Loucy (cell line): Measurements from ENCODE around the gene NPAS1.

ENCODE experiments used
- H2AFZ ChIP-seq: fragments of 200-600 bp; sonication (generic); 2 replicates; pipeline ENCODE4 v1.6.0; 2016; ENCODE audit warnings: antibody characterized with exemption, mild to moderate bottlenecking, low read length, moderate library complexity
- H3F3A ChIP-seq: fragments of 200-600 bp; 2 replicates; pipeline ENCODE4 v1.6.0; 2016; ENCODE audit warnings: antibody characterized with exemption, low read depth, mild to moderate bottlenecking
- H3K27me3 ChIP-seq: fragments of 200-600 bp; sonication (generic); 2 replicates; pipeline ENCODE4 v1.6.1; 2014; ENCODE audit warnings: low read length, mild to moderate bottlenecking; ENCODE audit not compliant: insufficient read depth, poor library complexity, severe bottlenecking
- H3K36me3 ChIP-seq: fragments of 200-600 bp; sonication (generic); 2 replicates; pipeline ENCODE4 v1.6.1; 2016; ENCODE audit warnings: low read length; ENCODE audit not compliant: insufficient read depth
- H3K4me1 ChIP-seq: fragments of 200-600 bp; sonication (generic); 2 replicates; pipeline ENCODE4 v1.5.1; 2014; ENCODE audit warnings: low read length, mild to moderate bottlenecking; ENCODE audit not compliant: insufficient read depth, poor library complexity, severe bottlenecking
- H3K4me2 ChIP-seq: fragments of 200-600 bp; sonication (generic); 2 replicates; pipeline ENCODE4 v1.6.0; 2014; ENCODE audit warnings: antibody characterized with exemption, low read length, low read depth, mild to moderate bottlenecking; ENCODE audit not compliant: poor library complexity, severe bottlenecking
- H3K4me3 ChIP-seq: fragments of 200-600 bp; sonication (generic); 2 replicates; pipeline ENCODE4 v1.5.1; 2014; ENCODE audit warnings: low read length, mild to moderate bottlenecking, mixed read lengths; ENCODE audit not compliant: poor library complexity, severe bottlenecking
- H3K79me2 ChIP-seq: fragments of 200-600 bp; sonication (generic); 2 replicates; pipeline ENCODE4 v1.6.1; 2014; ENCODE audit warnings: low read length; ENCODE audit not compliant: insufficient read depth
- H3K9ac ChIP-seq: fragments of 200-600 bp; sonication (generic); 2 replicates; pipeline ENCODE4 v1.6.0; 2014; ENCODE audit warnings: mild to moderate bottlenecking, low read depth, low read length, moderate library complexity; ENCODE audit not compliant: poor library complexity, severe bottlenecking
- H3K9me2 ChIP-seq: fragments of 200-600 bp; sonication (generic); replicated peaks from 2 replicates; pipeline ENCODE4 v1.6.1; 2016; ENCODE audit warnings: low read depth, low read length, mixed read lengths
- H3K9me3 ChIP-seq: fragments of 200-600 bp; sonication (generic); 2 replicates; pipeline ENCODE4 v1.6.1; 2014; ENCODE audit warnings: mild to moderate bottlenecking, antibody characterized with exemption, low read length, low read depth; ENCODE audit not compliant: insufficient read depth
- H4K20me1 ChIP-seq: fragments of 200-600 bp; sonication (generic); 2 replicates; pipeline ENCODE4 v1.6.0; 2014; ENCODE audit warnings: antibody characterized with exemption, low read length, mild to moderate bottlenecking; ENCODE audit not compliant: insufficient read depth, poor library complexity, severe bottlenecking
- EZH2phosphoT487 ChIP-seq: fragments of 200-600 bp; IDR thresholded peaks from 2 replicates; pipeline ENCODE4 v1.6.1; 2018; ENCODE audit warnings: antibody characterized with exemption, mild to moderate bottlenecking, moderate library complexity, borderline replicate concordance
- TF ChIP-seq, protein P1 (sequence below): fragments of 200-600 bp; sonication (generic); conservative IDR thresholded peaks from 2 replicates; pipeline ENCODE4 v1.5.1; 2014; ENCODE audit warnings: mild to moderate bottlenecking, antibody characterized with exemption, low read length

NPAS1 gene

GRCh38 chr19:47093254-47093653, 73.6 kb downstream of the NPAS1 start:
- no peaks in the 10 kb centered on the region for H3K9me2 ChIP-seq
- no peak overlapping the region for H2AFZ ChIP-seq
- H3K9ac ChIP-seq, result no peak overlapping the region
- no peak for TF ChIP-seq EZH2phosphoT487
- TF ChIP-seq, protein P1, sequence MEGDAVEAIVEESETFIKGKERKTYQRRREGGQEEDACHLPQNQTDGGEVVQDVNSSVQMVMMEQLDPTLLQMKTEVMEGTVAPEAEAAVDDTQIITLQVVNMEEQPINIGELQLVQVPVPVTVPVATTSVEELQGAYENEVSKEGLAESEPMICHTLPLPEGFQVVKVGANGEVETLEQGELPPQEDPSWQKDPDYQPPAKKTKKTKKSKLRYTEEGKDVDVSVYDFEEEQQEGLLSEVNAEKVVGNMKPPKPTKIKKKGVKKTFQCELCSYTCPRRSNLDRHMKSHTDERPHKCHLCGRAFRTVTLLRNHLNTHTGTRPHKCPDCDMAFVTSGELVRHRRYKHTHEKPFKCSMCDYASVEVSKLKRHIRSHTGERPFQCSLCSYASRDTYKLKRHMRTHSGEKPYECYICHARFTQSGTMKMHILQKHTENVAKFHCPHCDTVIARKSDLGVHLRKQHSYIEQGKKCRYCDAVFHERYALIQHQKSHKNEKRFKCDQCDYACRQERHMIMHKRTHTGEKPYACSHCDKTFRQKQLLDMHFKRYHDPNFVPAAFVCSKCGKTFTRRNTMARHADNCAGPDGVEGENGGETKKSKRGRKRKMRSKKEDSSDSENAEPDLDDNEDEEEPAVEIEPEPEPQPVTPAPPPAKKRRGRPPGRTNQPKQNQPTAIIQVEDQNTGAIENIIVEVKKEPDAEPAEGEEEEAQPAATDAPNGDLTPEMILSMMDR, result no peak
- peaks cover 5% of the 10 kb centered on the region; the same call in 1 of the 2 replicates for H3F3A ChIP-seq
- no peak overlapping the region for H3K4me2 ChIP-seq
- H3K79me2 ChIP-seq, result peaks cover 36% of the 10 kb centered on the region
- no peaks in the 10 kb centered on the region for H3K27me3 ChIP-seq
- H3K9me3 ChIP-seq, result no peaks in the 10 kb centered on the region
- H3K36me3 ChIP-seq, result peaks cover 51% of the 10 kb centered on the region
- peaks cover 7% of the 10 kb centered on the region for H4K20me1 ChIP-seq
- peaks cover 29% of the 10 kb centered on the region for H3K4me1 ChIP-seq
- no peak overlapping the region for H3K4me3 ChIP-seq

DNA sequence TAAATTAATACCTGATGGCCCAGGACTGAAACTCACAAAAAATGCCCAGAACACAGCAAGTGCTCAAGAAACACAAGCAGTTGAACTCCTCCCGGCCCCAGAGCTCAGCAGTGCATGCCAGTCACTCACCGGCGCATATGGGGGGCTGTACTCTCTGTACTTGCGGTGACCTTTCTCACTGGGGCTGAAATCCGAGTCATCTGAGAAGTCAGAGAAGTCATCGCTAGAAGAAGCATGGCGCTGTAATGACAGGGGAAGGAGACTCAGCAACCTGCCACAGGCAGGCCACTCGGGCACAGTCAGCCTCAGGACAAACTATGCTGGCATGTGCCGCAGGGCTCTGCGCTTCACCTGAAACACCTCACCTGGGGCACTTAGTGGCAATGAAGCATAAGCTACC, 74.2 kb downstream of the NPAS1 start:
- Histone ChIP-seq H3K4me3 (no peak overlapping the region), H3K9me3 (no peaks in the 10 kb centered on the region), H3K4me2 (peak overlapping the region; percentile 68), H3K9ac (peak overlapping the region; percentile 62), H2AFZ (no peak overlapping the region), H3K36me3 (peaks cover 45% of the 10 kb centered on the region), H3K79me2 (peaks cover 42% of the 10 kb centered on the region), H3K9me2 (no peaks in the 10 kb centered on the region), H3K4me1 (peaks cover 29% of the 10 kb centered on the region), H3K27me3 (no peaks in the 10 kb centered on the region), H3F3A (peaks cover 5% of the 10 kb centered on the region; the same call in 1 of the 2 replicates), H4K20me1 (peaks cover 7% of the 10 kb centered on the region)
- TF ChIP-seq, protein P1, result no peak
- TF ChIP-seq EZH2phosphoT487, result no peak

DNA sequence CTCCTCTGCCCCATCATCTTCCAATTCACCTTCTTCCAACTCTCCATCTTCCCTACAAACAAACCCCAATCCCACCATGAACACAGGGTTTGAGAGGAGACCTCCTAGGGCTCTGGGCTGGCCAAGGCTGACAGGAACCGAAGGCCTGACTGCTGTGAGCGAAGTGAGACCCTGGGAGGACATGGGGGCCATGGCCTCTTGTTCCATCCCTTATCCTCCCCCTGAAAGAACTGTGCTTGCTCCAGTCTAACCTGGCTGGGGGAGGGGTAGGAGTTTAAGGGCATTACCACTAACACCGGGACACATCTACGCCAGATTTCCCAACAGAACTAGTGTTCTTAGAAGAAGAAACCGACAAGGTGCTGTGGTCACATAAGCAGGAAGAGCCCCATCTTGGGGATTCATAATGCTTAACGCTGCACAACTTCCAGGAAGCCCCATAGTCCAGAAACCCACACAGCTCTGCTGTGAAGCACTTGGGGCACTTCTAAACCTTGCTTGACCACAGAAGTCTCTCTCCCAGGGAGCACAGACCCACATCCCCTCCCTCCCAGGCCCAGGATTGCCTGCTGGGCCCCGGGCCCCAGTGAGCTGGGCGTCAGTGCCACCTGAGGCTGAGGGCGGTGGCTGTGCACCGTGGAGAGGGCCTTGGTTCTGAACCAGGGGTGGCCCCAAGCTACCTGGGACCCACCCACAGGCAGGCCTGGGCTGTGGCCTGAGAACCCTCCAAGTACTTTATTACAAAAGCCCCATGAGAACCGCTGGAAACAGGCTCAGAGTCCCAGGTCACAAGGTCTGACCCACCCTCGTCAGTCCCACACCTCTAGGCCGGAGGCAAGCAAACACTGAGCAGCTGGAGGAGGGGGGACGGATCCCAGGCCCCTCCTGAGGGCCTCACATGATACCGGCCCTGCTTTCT, 75.2 kb downstream of the NPAS1 start:
- Histone ChIP-seq H3K4me3 (peak overlapping the region; percentile 36), H3K27me3 (no peaks in the 10 kb centered on the region), H3K36me3 (peaks cover 37% of the 10 kb centered on the region), H3K9me3 (no peaks in the 10 kb centered on the region), H3F3A (peaks cover 5% of the 10 kb centered on the region; the same call in 1 of the 2 replicates), H3K4me2 (peak overlapping the region; percentile 68), H3K9ac (peak overlapping the region; percentile 62), H2AFZ (no peak overlapping the region), H3K79me2 (peaks cover 51% of the 10 kb centered on the region), H3K9me2 (no peaks in the 10 kb centered on the region), H3K4me1 (peaks cover 29% of the 10 kb centered on the region), H4K20me1 (peaks cover 7% of the 10 kb centered on the region)
- no peak for TF ChIP-seq EZH2phosphoT487
- TF ChIP-seq, protein P1, result no peak
